DOHH2 (cell line): Measurements from ENCODE around the gene NFE2L1.
"Not testable (repeated sequence)": the region's sequence is repeated elsewhere in the genome, so short reads cannot be mapped to it uniquely, and the experiment has no call there.

Experiments used
- H3F3A ChIP-seq: fragments of 200-600 bp; sonication (generic), shearing (Covaris generic); 2 replicates; pipeline ENCODE4 v1.6.0; 2016; ENCODE audit warnings: antibody characterized with exemption, mild to moderate bottlenecking; ENCODE audit not compliant: control insufficient read depth, insufficient read depth
- H3K27ac ChIP-seq: fragments of 200-600 bp; sonication (generic); 2 replicates; pipeline ENCODE4 v1.5.1; 2014; ENCODE audit warnings: low read depth, mild to moderate bottlenecking, low read length, moderate library complexity
- H3K27me3 ChIP-seq: fragments of 200-600 bp; sonication (generic); 2 replicates; pipeline ENCODE4 v1.6.1; 2014; ENCODE audit warnings: mild to moderate bottlenecking, low read length, mixed read lengths; ENCODE audit not compliant: control insufficient read depth
- H3K36me3 ChIP-seq: fragments of 200-600 bp; sonication (generic); 2 replicates; pipeline ENCODE4 v1.6.1; 2014; ENCODE audit warnings: mild to moderate bottlenecking, low read length, moderate library complexity, mixed read lengths; ENCODE audit not compliant: control insufficient read depth
- H3K4me1 ChIP-seq: fragments of 200-600 bp; sonication (generic); 2 replicates; pipeline ENCODE4 v1.6.1; 2014; ENCODE audit warnings: mild to moderate bottlenecking, low read length, mixed read lengths; ENCODE audit not compliant: control insufficient read depth
- H3K4me2 ChIP-seq: fragments of 200-600 bp; sonication (generic); 2 replicates; pipeline ENCODE4 v1.6.0; 2014; ENCODE audit warnings: mild to moderate bottlenecking, low read length, moderate library complexity
- H3K4me3 ChIP-seq: fragments of 200-600 bp; sonication (generic); 2 replicates; pipeline ENCODE4 v1.5.1; 2014; ENCODE audit warnings: mild to moderate bottlenecking, low read length, mixed read lengths
- H3K79me2 ChIP-seq: fragments of 200-600 bp; sonication (generic); 2 replicates; pipeline ENCODE4 v1.6.1; 2014; ENCODE audit warnings: mild to moderate bottlenecking, low read length, mixed read lengths; ENCODE audit not compliant: control insufficient read depth
- H3K9me2 ChIP-seq: fragments of 200-600 bp; sonication (generic); replicated peaks from 2 replicates; pipeline ENCODE4 v1.6.1; 2014; ENCODE audit warnings: mild to moderate bottlenecking, low read length, mixed read lengths; ENCODE audit not compliant: control insufficient read depth
- H3K9me3 ChIP-seq: fragments of 200-600 bp; sonication (generic); 2 replicates; pipeline ENCODE4 v1.6.1; 2014; ENCODE audit warnings: antibody characterized with exemption, low read length, mixed read lengths; ENCODE audit not compliant: control insufficient read depth, insufficient read depth
- H4K20me1 ChIP-seq: fragments of 200-600 bp; sonication (generic); 2 replicates; pipeline ENCODE4 v1.6.0; 2014; ENCODE audit warnings: low read depth, mild to moderate bottlenecking, antibody characterized with exemption, low read length, moderate library complexity; ENCODE audit not compliant: control insufficient read depth, insufficient read depth
- CTCF ChIP-seq: fragments of 200-600 bp; sonication (generic); IDR thresholded peaks from one replicate; pipeline ENCODE4 v1.5.1; 2014; ENCODE audit warnings: antibody characterized with exemption, mild to moderate bottlenecking, low read depth, low read length; ENCODE audit not compliant: poor library complexity, severe bottlenecking
- EZH2phosphoT487 ChIP-seq: fragments of 200-600 bp; sonication (generic); IDR thresholded peaks from 2 replicates; pipeline ENCODE4 v1.6.1; 2017; ENCODE audit warnings: borderline replicate concordance, mild to moderate bottlenecking, antibody characterized with exemption, low read length, moderate library complexity, mixed read lengths

Gene NFE2L1

GRCh38 chr17:48066656-48067055, 18.5 kb downstream of the NFE2L1 start:
- H3K27me3 ChIP-seq = no peaks in the 10 kb centered on the region

GRCh38 chr17:48067245-48067644, 19.1 kb downstream of the NFE2L1 start:
- Histone ChIP-seq H3K27ac (no peak overlapping the region), H3K4me3 (no peak overlapping the region), H3K36me3 (peaks cover 76% of the 10 kb centered on the region), H3F3A (peaks cover 10% of the 10 kb centered on the region), H3K9me2 (no peaks in the 10 kb centered on the region), H4K20me1 (peaks cover 2% of the 10 kb centered on the region; the same call in 1 of the 2 replicates), H3K4me2 (no peak overlapping the region), H3K79me2 (no peaks in the 10 kb centered on the region), H3K9me3 (no peaks in the 10 kb centered on the region), H3K27me3 (no peaks in the 10 kb centered on the region), H3K4me1 (no peaks in the 10 kb centered on the region)
- TF ChIP-seq EZH2phosphoT487 = no peak
- TF ChIP-seq CTCF = no peak

More at GRCh38 chr17:48066656-48067055, 18.5 kb downstream of the NFE2L1 start:
- Histone ChIP-seq H3K4me2 (no peak overlapping the region), H3K36me3 (peaks cover 78% of the 10 kb centered on the region), H3K4me1 (no peaks in the 10 kb centered on the region), H3K9me3 (no peaks in the 10 kb centered on the region), H3K27ac (no peak overlapping the region), H3F3A (peaks cover 10% of the 10 kb centered on the region), H3K4me3 (no peak overlapping the region), H3K79me2 (no peaks in the 10 kb centered on the region), H3K9me2 (no peaks in the 10 kb centered on the region), H4K20me1 (peaks cover 2% of the 10 kb centered on the region; the same call in 1 of the 2 replicates)
- TF ChIP-seq EZH2phosphoT487 (no peak), CTCF (no peak)

- H3K9me3 ChIP-seq, H3K27ac ChIP-seq, H3K4me2 ChIP-seq, H3F3A ChIP-seq, H3K4me1 ChIP-seq, H3K79me2 ChIP-seq, H4K20me1 ChIP-seq, H3K4me3 ChIP-seq, H3K9me2 ChIP-seq, H3K27me3 ChIP-seq: not testable (repeated sequence)
- H3K36me3 ChIP-seq = peaks cover 75% of the 10 kb centered on the region
These were observed 19.6 kb downstream of the NFE2L1 start for GRCh38 chr17:48067808-48068207.

GRCh38 chr17:48068491-48068961, 20.4 kb downstream of the NFE2L1 start:
- no peaks in the 10 kb centered on the region for H3K9me3 ChIP-seq
- H3K4me3 ChIP-seq = no peak overlapping the region
- H3K9me2 ChIP-seq = no peaks in the 10 kb centered on the region
- TF ChIP-seq EZH2phosphoT487 = no peak
- TF ChIP-seq CTCF = peak; percentile 18
- H3K79me2 ChIP-seq = no peaks in the 10 kb centered on the region
- peaks cover 2% of the 10 kb centered on the region; the same call in 1 of the 2 replicates for H4K20me1 ChIP-seq
- H3K4me2 ChIP-seq = no peak overlapping the region
- no peaks in the 10 kb centered on the region for H3K27me3 ChIP-seq
- peaks cover 77% of the 10 kb centered on the region for H3K36me3 ChIP-seq
- no peaks in the 10 kb centered on the region for H3K4me1 ChIP-seq
- H3K27ac ChIP-seq = no peak overlapping the region
- peaks cover 10% of the 10 kb centered on the region for H3F3A ChIP-seq
